Medulla oblongata (tissue), 1 donor: ENCODE data around the gene RBM20.

Experiments used
- DNase-seq: peaks from one replicate; pipeline ENCODE4 v3.0.0-alpha.2; 2015; ENCODE audit errors: extremely low spot score

RBM20 gene

DNA sequence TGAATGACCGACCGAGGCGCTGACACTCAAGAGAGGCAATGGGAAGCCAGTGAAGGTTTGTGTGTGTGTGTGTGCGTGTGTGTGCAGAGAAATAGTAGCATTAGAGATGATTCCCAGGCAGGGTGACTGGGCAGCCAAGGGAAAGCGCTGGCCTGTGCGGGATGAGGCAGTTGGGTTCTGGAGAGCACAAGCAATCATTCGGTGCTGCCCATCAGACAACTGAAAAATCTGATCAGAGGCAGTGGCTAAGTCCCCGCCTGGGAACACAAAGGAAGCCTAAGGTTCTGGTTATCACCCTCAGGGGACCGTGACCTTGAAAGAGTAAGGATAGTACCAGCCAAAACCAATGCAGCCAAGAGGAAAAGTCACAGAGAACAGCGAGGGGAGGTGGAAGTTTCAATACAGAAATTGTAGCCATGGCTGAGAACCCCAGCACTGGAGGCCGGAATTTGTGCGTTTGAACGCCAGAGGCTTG is 226.7 kb downstream of the RBM20 start:
- DNase-seq: no peak

- DNase-seq: peak; percentile 99
Measured at GRCh38 chr10:110871298-110872084, 227.4 kb downstream of the RBM20 start, which contains the start of gene PDCD4. PDCD4 (plus strand) TSS chr10:110871928; CDS start chr10:110876028, 4,100 bp downstream.

DNA sequence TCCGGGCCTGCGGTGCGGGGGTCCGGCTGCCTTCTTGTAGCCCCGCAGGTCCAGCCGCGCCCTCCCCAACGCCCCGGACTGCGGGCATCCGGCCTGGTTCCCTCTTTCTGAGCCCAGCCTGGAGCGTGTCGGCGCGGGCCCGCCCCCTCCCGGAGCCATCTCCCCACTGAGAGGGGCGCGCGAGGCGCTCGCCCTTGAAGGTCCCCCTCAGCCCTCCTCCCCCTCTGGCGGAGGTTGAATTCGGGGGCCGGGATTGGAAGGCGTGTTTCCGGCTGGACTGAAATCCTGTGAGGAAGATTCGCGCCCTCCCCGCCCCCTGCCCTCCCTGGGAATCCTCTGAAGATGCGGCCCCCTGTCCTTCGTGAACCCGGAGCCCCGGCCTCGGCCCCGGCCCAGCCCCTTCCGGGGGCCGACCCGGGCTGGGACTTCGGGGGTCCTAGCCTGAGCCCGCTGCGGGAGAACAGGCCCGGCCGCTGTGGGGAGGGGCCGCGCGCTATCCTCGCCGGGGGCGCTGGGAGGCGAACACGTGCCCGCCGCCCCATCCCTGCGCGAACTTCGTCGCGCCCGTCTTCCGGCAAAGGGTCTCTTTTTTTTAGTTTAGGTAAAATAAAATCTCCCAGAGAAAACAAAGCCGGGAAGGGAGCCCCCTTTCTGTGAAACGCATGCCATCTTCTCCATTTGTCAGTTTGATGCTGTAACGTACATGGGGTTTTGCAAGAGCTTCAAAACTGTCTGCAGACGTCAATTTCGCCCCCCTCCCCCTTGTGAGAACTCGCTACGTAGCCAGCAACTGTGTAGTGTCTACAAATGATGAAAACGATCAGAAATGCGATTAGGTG is 228.2 kb downstream of the RBM20 start:
- DNase-seq: peak; percentile 76

- peak; percentile 22 for DNase-seq
Measured at GRCh38 chr10:110872984-110873923, 229.1 kb downstream of the RBM20 start.

- no peak for DNase-seq
Measured at GRCh38 chr10:110873951-110874350, 229.8 kb downstream of the RBM20 start.

- no peak for DNase-seq
Measured at GRCh38 chr10:110876000-110876399, 231.9 kb downstream of the RBM20 start.

DNA sequence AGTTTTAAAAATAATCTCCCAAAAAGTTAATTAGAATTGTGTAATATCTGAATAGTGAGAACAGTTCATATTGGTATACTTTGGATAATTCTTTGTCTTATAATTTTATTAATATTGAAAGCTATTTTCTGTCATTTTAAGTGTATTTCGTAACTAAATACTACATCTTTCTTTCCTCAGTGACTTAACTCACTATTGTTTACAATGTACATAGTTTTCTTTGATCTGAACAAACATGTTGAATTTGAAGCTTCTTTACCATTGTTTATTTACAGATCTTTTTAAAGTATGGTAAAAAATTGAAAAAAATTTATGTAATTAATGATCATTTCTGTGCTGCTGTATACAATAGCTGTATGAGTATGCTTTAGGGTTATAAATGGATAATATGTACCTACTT is 232.7 kb downstream of the RBM20 start:
- DNase-seq: no peak

DNA sequence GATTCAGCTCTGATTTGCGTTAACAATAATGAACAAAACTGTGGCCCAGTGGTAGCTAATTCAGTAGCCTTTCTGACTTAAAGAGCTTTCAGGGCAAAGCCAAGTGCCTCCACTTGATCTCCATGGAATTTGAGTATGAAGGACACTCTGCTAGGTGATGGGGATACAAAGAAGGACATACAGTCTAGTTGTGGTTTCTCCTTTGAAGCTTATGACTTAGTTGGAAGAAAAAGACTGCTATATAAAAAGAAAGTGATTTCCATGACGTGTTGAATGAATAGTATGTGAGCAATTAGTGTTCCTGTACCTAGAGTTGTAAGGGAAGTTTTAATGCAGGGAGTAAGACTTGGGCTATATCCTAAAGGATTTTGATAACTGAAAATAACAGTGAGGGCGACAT is 235.9 kb downstream of the RBM20 start:
- DNase-seq: no peak

GRCh38 chr10:110881247-110881646 is 237.1 kb downstream of the RBM20 start:
- no peak for DNase-seq

- no peak for DNase-seq
Measured at GRCh38 chr10:110881905-110882304, 237.8 kb downstream of the RBM20 start.

GRCh38 chr10:110883924-110884323 is 239.8 kb downstream of the RBM20 start:
- no peak for DNase-seq

DNA sequence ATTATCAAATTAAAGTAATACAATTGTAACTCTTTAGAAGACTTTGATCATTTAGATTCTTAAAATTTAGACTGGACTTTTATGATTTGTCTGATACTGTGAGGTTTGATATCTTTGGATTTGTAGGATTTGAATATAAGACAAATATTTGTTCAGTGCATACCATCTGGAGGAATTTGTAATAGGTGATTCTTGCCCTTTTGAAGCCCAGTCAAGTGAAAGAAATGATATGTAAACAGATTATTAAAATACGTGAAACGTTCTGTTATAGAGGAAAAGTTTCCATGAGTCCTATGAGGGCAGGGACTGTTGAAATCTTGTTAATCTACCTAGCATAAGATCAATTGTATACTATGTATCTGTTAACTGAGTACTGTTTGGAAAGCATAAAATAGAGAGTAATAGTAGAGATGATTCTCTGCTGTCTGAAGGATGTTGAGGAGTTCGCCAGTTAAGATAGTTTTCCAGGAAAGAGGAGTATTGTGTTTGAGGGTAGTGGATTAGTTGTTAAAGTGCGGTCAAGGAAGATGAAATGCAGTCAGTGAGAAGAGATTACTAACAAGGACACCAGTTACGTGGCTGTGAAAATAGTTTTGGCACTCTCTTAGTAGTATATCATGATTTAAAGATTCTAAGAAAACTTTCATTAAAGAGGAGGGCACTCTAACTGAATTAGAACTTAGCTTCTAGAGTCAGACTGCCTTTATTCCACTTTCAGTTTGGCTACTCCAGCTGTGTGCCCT is 242.0 kb downstream of the RBM20 start:
- no peak for DNase-seq

- no peak for DNase-seq
Measured at GRCh38 chr10:110887560-110887959, 243.4 kb downstream of the RBM20 start.
